ENCODE data around the gene AP1B1. TPM values are rescaled to one million over a fixed set of nuclear protein-coding genes. Genes with fewer than 3 reads are reported as not detected.
A peak's percentile ranks its signal among the peaks of the same experiment; 100 is the strongest.
"Not testable (repeated sequence)": the region's sequence is repeated elsewhere in the genome, so short reads cannot be mapped to it uniquely, and the experiment has no call there.

The AP1B1 gene
- total and polyA plus RNA-seq, 2 experiments from 2014 or later: 46.6 to 50.1 TPM

- H3K36me3 ChIP-seq (replicated peaks; ENCODE audit: insufficient read depth, low read depth): no peaks in the 10 kb centered on the region
- H2AFZ ChIP-seq: no peak overlapping the region
- no peaks in the 10 kb centered on the region for H4K20me1 ChIP-seq (ENCODE audit: insufficient read depth, poor library complexity, severe bottlenecking)
- no peak overlapping the region for H3K4me3 ChIP-seq
- H3K9me3 ChIP-seq (ENCODE audit: low read depth): no peaks in the 10 kb centered on the region
- no peak for DNase-seq (ENCODE audit: low spot score)
- H3K4me1 ChIP-seq (ENCODE audit: insufficient read depth): no peaks in the 10 kb centered on the region
- no peaks in the 10 kb centered on the region for H3K27me3 ChIP-seq
- H3K4me2 ChIP-seq: no peak overlapping the region
- no peak overlapping the region for H3K27ac ChIP-seq
- no peak for TF ChIP-seq EZH2phosphoT487 (IDR thresholded peaks at IDR 0.05; ENCODE audit: low read depth, severe bottlenecking, unreplicated experiment)
- no peaks in the 10 kb centered on the region for H3K79me2 ChIP-seq
- H3K9me2 ChIP-seq (replicated peaks; ENCODE audit: insufficient read depth): no peaks in the 10 kb centered on the region
Measured at GRCh38 chr22:29345932-29346331, 42.4 kb downstream of the AP1B1 start.

GRCh38 chr22:29344889-29345288 lies 43.5 kb downstream of the AP1B1 start:
- not testable (repeated sequence) for H3K36me3 ChIP-seq (replicated peaks; ENCODE audit: insufficient read depth, low read depth); H3K27ac ChIP-seq
- WGBS (ENCODE audit: low lambda C conversion rate, missing lambda C conversion rate): 94% methylated on average over 5 of the region's 5 CpGs

GRCh38 chr22:29344137-29344536 lies 44.2 kb downstream of the AP1B1 start:
- Histone ChIP-seq H3K9me2 (replicated peaks; ENCODE audit: insufficient read depth) (no peaks in the 10 kb centered on the region), H3K36me3 (replicated peaks; ENCODE audit: insufficient read depth, low read depth) (no peaks in the 10 kb centered on the region), H4K20me1 (ENCODE audit: insufficient read depth, poor library complexity, severe bottlenecking) (no peaks in the 10 kb centered on the region), H3K27ac (no peak overlapping the region), H3K79me2 (no peaks in the 10 kb centered on the region), H3K4me1 (ENCODE audit: insufficient read depth) (no peaks in the 10 kb centered on the region), H3K9me3 (ENCODE audit: low read depth) (no peaks in the 10 kb centered on the region), H3K4me2 (no peak overlapping the region), H3K4me3 (no peak overlapping the region), H2AFZ (no peak overlapping the region), H3K27me3 (no peaks in the 10 kb centered on the region)
- 78% methylated on average over 5 of the region's 5 CpGs for WGBS (ENCODE audit: low lambda C conversion rate, missing lambda C conversion rate)
- TF ChIP-seq EZH2phosphoT487 (IDR thresholded peaks at IDR 0.05; ENCODE audit: low read depth, severe bottlenecking, unreplicated experiment): no peak
- peak; percentile 61 for DNase-seq (ENCODE audit: low spot score)

More at GRCh38 chr22:29344889-29345288, 43.5 kb downstream of the AP1B1 start:
- not testable (repeated sequence) for H3K9me2 ChIP-seq (replicated peaks; ENCODE audit: insufficient read depth); H3K27me3 ChIP-seq; H3K4me3 ChIP-seq; H2AFZ ChIP-seq; DNase-seq (ENCODE audit: low spot score); H3K4me2 ChIP-seq; H4K20me1 ChIP-seq (ENCODE audit: insufficient read depth, poor library complexity, severe bottlenecking); H3K79me2 ChIP-seq; H3K4me1 ChIP-seq (ENCODE audit: insufficient read depth); H3K9me3 ChIP-seq (ENCODE audit: low read depth)

- TF ChIP-seq EZH2 (IDR thresholded peaks at IDR 0.05; ENCODE audit: borderline replicate concordance) (no peak), CTCF (IDR thresholded peaks at IDR 0.05; ENCODE audit: poor library complexity) (no peak), EZH2phosphoT487 (IDR thresholded peaks at IDR 0.05; ENCODE audit: low read depth, severe bottlenecking, unreplicated experiment) (no peak)
- Histone ChIP-seq H4K20me1 (ENCODE audit: insufficient read depth, poor library complexity, severe bottlenecking) (no peaks in the 10 kb centered on the region), H3K9me3 (ENCODE audit: low read depth) (no peaks in the 10 kb centered on the region), H3K36me3 (replicated peaks; ENCODE audit: insufficient read depth, low read depth) (no peaks in the 10 kb centered on the region), H3K27me3 (no peaks in the 10 kb centered on the region), H3K79me2 (no peaks in the 10 kb centered on the region), H3K4me1 (ENCODE audit: insufficient read depth) (no peaks in the 10 kb centered on the region), H3K4me2 (no peak overlapping the region), H3K27ac (peak overlapping the region; percentile 22), H2AFZ (no peak overlapping the region), H3K9me2 (replicated peaks; ENCODE audit: insufficient read depth) (no peaks in the 10 kb centered on the region), H3K4me3 (no peak overlapping the region)
- 76% methylated on average over 7 of the region's 7 CpGs for WGBS (ENCODE audit: low lambda C conversion rate, missing lambda C conversion rate)
- no peak for DNase-seq (ENCODE audit: low spot score)
Measured at GRCh38 chr22:29343313-29343805, 45.0 kb downstream of the AP1B1 start.

GRCh38 chr22:29342577-29343312 lies 45.6 kb downstream of the AP1B1 start:
- WGBS (ENCODE audit: low lambda C conversion rate, missing lambda C conversion rate): 70% methylated on average over 10 of the region's 10 CpGs
- H3K27ac ChIP-seq: no peak overlapping the region
- H3K36me3 ChIP-seq (replicated peaks; ENCODE audit: insufficient read depth, low read depth): no peaks in the 10 kb centered on the region
- no peak overlapping the region for H3K4me3 ChIP-seq
- no peaks in the 10 kb centered on the region for H3K27me3 ChIP-seq
- no peaks in the 10 kb centered on the region for H4K20me1 ChIP-seq (ENCODE audit: insufficient read depth, poor library complexity, severe bottlenecking)
- H3K4me1 ChIP-seq (ENCODE audit: insufficient read depth): no peaks in the 10 kb centered on the region
- no peak overlapping the region for H3K4me2 ChIP-seq
- H3K79me2 ChIP-seq: no peaks in the 10 kb centered on the region
- no peak overlapping the region for H2AFZ ChIP-seq
- no peaks in the 10 kb centered on the region for H3K9me3 ChIP-seq (ENCODE audit: low read depth)
- no peaks in the 10 kb centered on the region for H3K9me2 ChIP-seq (replicated peaks; ENCODE audit: insufficient read depth)
- DNase-seq (ENCODE audit: low spot score): no peak
- TF ChIP-seq EZH2 (IDR thresholded peaks at IDR 0.05; ENCODE audit: borderline replicate concordance) (no peak), EZH2phosphoT487 (IDR thresholded peaks at IDR 0.05; ENCODE audit: low read depth, severe bottlenecking, unreplicated experiment) (no peak), CTCF (IDR thresholded peaks at IDR 0.05; ENCODE audit: poor library complexity) (no peak)
